GM18498 (cell line): Measurements from ENCODE around the gene TRAF3IP3.
A peak's percentile ranks its signal among the peaks of the same experiment; 100 is the strongest.

Source experiments
- ATAC-seq: cut with Tn5 transposase; IDR thresholded peaks from one replicate; pipeline ENCODE4 v1.9.1; 2021; ENCODE audit warnings: mild to moderate bottlenecking, moderate library complexity; ENCODE audit not compliant: unreplicated experiment

Gene TRAF3IP3

DNA sequence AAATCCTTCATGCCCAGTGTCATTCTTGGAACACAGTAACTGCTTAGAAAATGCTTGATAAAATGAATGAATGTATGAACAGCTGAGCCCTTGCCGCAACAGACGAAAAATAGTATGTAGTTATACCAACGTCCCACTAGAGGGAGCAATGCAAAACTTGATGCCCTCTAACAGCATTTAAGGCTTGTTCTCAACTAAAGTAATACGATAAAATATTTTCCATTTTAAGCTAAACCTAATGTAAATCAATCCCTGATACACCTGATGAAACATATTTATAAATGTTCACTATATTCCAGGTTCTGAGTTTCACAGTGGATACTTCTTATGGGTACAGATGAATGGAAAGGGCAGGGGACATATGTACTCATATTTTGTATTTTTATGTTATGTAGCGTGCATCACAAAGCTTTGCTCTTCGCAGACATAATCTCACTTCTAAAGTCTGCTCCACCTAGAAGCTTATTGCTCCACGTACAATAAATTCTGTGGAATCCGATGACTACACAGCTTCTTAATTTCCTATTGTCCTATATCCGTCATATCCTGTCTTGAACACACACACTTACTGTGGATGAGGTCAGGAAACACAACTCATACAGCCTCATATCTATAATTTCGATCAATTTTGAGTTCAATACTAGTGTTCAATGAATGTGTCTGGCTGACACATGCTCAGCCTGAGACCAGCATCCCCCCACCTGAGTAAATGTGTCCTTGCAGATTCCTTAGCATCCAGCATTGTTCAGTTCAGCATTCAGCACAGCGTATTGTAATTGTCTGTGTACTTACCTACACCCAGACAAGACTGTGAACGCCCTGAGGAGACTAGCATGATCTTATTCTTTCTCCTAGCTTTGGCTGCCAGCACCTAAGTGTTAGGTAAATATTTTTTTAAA is 67.5 kb downstream of the TRAF3IP3 start:
- ATAC-seq: peak; percentile 36

DNA sequence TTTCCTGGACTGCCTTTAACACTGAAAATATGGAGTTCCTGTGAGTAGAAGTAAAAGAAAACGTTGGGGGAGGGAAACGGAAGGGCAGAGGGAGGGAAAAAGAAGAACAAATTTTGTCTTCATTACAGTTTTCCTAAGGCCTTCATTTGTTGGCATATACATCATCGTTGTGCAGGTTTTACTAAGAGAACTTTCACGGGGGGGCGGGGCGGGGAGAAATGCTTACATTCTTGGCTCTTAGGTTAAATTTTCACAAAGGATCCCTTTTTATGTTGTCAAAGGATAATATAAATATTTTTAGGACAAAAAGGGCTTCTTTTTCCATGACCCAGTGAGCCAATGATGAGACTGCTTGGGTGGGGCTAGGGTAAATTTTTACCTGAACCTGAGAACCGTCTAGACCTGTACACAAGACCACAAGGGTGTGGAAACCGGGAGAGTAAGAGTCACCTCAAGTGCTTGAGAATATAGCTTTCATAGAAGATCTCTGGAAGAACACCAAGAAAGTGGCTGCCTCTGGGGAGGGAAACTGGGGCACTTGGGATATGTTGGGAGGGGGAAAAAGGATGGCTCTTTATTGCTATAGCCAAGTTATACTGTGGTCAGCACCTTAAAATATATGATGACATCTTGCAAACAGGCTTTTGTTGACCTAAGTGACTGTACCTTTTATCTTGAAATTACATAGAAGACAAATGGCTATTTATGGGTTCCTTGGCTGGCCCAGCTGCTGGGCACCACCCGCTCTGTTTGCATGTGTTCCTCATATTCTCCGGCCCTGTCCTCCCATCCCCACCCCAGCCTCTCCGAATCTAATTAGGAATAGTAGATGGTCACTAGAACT is 70.0 kb downstream of the TRAF3IP3 start:
- ATAC-seq: no peak

DNA sequence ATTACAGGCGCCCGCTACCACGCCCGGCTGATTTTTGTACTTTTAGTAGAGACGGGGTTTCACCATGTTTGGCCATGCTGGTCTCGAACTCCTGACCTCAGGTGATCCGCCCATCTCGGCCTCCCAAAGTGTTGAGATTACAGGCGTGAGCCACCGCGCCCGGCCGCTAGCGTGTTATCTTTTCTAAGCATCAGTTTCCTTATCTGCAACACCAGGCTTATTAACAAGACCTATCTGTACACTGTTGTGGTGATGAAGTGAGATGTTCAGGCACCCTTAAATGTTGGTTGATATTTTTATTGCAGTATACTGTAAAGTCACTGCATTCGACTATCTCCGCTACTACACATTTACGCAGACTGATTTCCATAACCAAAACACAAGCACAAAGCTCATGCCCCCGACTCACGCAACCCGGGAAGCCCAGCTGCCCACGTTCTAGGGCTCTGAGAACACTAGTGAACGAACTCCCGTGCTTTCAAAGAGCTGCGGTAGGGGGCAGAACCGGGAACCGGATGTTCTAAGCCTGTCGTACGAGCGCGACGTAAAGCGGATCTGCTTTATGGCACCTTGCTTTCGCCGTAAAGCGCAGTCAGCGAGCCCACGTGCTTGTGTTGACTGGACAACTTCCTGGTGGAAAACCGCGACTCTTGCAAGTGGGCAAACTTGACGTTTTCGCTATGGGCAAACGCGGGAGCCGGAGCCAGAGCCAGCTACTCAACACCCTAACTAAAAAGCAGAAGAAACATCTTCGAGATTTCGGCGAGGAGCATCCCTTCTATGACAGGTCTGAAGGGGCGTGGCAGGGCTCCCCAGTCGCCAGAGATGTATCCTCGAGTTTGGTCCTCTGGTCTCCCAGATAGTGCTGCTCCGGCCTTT is 71.8 kb downstream of the TRAF3IP3 start, which contains the start of gene UTP25:
TSS of gene UTP25 (plus strand) at position 589 of the 879 bp plus-strand sequence. CDS start at position 681, 92 bp downstream.
- ATAC-seq: peak; percentile 92

DNA sequence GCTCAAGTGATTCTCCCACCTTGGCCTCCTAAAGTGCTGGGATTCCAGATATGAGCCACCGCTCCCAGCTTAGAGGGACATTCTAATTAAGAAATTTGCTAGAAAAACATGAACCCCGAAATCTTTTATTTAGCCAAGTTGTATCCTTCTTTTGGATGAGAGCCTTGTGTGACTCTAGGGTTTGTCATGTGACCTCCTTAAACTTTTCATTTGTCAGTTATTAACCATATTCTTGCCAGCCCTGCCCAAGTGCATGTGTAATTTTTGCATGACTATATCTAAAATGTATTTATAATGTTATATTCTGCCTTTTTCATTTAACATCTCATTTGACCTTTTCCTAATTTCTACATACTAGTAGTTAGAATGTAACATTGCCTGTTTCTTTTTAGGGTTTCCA is 73.9 kb downstream of the TRAF3IP3 start:
- ATAC-seq: no peak

DNA sequence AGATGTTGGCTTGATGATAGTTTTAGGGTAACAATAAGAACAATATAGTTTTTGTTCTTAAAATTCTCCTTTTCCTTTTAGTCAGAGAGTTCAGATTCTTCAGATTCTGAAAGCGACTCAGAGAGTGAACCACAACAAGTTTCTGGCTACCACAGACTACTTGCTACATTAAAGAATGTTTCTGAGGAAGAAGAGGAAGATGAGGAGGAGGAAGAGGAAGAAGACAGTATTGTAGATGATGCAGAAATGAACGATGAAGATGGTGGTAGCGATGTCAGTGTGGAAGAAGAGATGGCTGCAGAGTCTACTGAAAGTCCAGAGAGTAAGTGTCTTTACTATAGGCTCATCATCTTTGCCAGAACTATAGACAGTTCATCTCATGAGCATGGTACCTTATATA is 74.9 kb downstream of the TRAF3IP3 start:
- ATAC-seq: no peak

DNA sequence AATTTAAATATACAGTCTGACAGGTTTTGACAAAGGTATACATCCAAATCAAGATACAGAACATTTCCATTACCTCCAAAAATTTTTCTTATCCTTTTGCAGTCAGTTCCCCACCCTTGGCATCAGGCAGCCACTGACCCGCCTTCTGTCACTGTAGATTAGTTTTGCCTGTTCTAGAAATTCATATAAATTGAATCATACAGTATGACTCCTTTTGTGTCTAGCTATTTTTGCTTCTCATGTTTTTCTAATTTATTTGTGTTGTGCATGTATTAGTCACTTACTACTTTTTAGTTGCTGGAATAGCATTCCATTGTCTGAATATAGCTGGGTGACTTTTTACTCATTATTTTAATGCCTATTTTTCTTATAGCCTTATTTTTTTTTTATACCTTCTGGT is 75.8 kb downstream of the TRAF3IP3 start:
- no peak for ATAC-seq
